ENCODE results near the gene C18orf32.

DNA sequence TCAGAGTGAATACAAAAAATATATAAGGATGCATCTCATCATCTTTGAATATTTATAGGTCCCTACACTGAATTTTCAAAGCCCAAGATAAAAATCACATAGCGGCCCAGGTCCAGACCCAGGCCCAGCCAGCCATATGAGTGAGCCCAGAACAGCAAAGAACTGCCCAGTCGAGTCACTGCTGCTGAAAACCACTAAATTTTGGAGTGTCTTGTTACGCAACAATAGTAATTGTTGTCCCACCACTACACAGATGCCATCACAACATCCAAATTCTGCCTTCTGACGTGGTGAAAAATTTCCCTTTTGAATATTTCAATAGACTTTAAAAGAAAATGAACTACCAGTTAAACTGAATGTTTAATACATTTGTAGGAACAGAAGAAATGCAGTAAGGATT is 5.7 kb downstream of the C18orf32 start:
- TF ChIP-seq EZH2 (IDR thresholded peaks at IDR 0.05) (no peak), POLR2AphosphoS5 (IDR thresholded peaks at IDR 0.05; ENCODE audit: borderline replicate concordance, low read depth, low read length) (no peak), FOXP2 (optimal IDR thresholded peaks at IDR 0.05; ENCODE audit: control extremely low read depth, extremely low read length, insufficient read depth) (no peak)

All from SK-N-MC (cell line).